Common myeloid progenitor, CD34-positive (primary cell): ENCODE data around the gene ARHGAP12.
"Not testable (repeated sequence)": the region's sequence is repeated elsewhere in the genome, so short reads cannot be mapped to it uniquely, and the experiment has no call there.

Experiments
- CTCF ChIA-PET: fragments of 350-600 bp; sonication (Branson Sonifier 250); formaldehyde crosslinking; loops from one replicate; lab custom pipeline; 2021; ENCODE audit warnings: antibody characterized with exemption; lab: Charles Lee
- POLR2A ChIA-PET: fragments of 350-600 bp; sonication (Branson Sonifier 250); formaldehyde crosslinking; loops from one replicate; lab custom pipeline; 2021; ENCODE audit warnings: antibody characterized with exemption; lab: Charles Lee
- DNase-seq, 3 donors: peaks; one replicate each; pipeline versions ENCODE4 v3.0.0 to v3.0.0-alpha.2; 2013
- H3K27ac ChIP-seq, 2 experiments: 1 replicate in 1 of 2; 2 replicates in 1 of 2; pipeline ENCODE4 v1.7.0; 2013; ENCODE audit warnings: inconsistent platforms in 2 of 2, low read length in 2 of 2, mild to moderate bottlenecking in 2 of 2, low read depth in 1 of 2, moderate library complexity in 1 of 2; ENCODE audit not compliant: severe bottlenecking in 2 of 2, insufficient read depth in 1 of 2, poor library complexity in 1 of 2
- H3K27me3 ChIP-seq, 5 experiments: replicated peaks in 2 of 5; 1 replicate in 3 of 5; 2 replicates in 2 of 5; pipeline versions ENCODE4 v1.6.1 to v1.7.0; 2013; ENCODE audit warnings: low read length in 4 of 5, mild to moderate bottlenecking in 2 of 5, moderate library complexity in 2 of 5, inconsistent platforms in 1 of 5; ENCODE audit not compliant: insufficient read depth in 5 of 5, control insufficient read depth in 4 of 5
- H3K36me3 ChIP-seq, 4 experiments: 1 replicate in 2 of 4; 2 replicates in 2 of 4; pipeline versions ENCODE4 v1.6.1 to v1.7.0; 2013; ENCODE audit warnings: low read length in 3 of 4, control low read depth in 1 of 4, mild to moderate bottlenecking in 1 of 4; ENCODE audit not compliant: control insufficient read depth in 4 of 4, insufficient read depth in 4 of 4
- H3K4me1 ChIP-seq, 4 experiments: 1 replicate in 3 of 4; 2 replicates in 1 of 4; pipeline versions ENCODE4 v1.6.1 to v1.7.1; 2013; ENCODE audit warnings: low read length in 3 of 4, mild to moderate bottlenecking in 3 of 4, control low read depth in 1 of 4, inconsistent platforms in 1 of 4, moderate library complexity in 1 of 4; ENCODE audit not compliant: control insufficient read depth in 4 of 4, insufficient read depth in 4 of 4; ENCODE audit errors: control extremely low read depth in 1 of 4
- H3K4me3 ChIP-seq, 7 experiments: 1 replicate in 4 of 7; 2 replicates in 3 of 7; pipeline versions ENCODE4 v1.5.1 to v1.7.0; 2013; ENCODE audit warnings: mild to moderate bottlenecking in 7 of 7, low read length in 6 of 7, moderate library complexity in 6 of 7, inconsistent platforms in 2 of 7, low read depth in 2 of 7, control low read depth in 1 of 7; ENCODE audit not compliant: insufficient read depth in 4 of 7, control insufficient read depth in 1 of 7; ENCODE audit errors: extremely low read depth in 1 of 7
- H3K9me3 ChIP-seq, 5 experiments: 1 replicate in 4 of 5; 2 replicates in 1 of 5; pipeline versions ENCODE4 v1.6.1 to v1.7.1; 2013; ENCODE audit warnings: low read length in 4 of 5, mild to moderate bottlenecking in 2 of 5, inconsistent platforms in 1 of 5, low read depth in 1 of 5, moderate library complexity in 1 of 5; ENCODE audit not compliant: control insufficient read depth in 4 of 5, insufficient read depth in 2 of 5; ENCODE audit errors: control extremely low read depth in 1 of 5
- WGBS: methylation state at CpG from one replicate; pipeline ENCODE4 v1.1.5; 2013; ENCODE audit not compliant: insufficient coverage; 5-methylcytosine and 5-hydroxymethylcytosine counted together

ARHGAP12 gene

GRCh38 chr10:31906039-31906438 lies 22.6 kb downstream of the ARHGAP12 start:
- Histone ChIP-seq H3K36me3 (peaks cover 0 to 7% (median under 1%) of the 10 kb centered on the region in 4 experiments), H3K9me3 (peaks cover 0 to 2% (median 0%) of the 10 kb centered on the region in 5 experiments), H3K27ac (no peak overlapping the region), H3K4me3 (no peak overlapping the region), H3K27me3 (no peaks in the 10 kb centered on the region), H3K4me1 (no peaks in the 10 kb centered on the region)
- ChIA-PET CTCF (interaction anchor here (1.3 kb wide), 1 partner anchor 25 kb away, joined by 3 read pairs; no protein-coding TSS in a partner anchor), POLR2A (no interaction called here)
- DNase-seq = no peak
- 100% methylated on average over 3 of the region's 5 CpGs for WGBS

- no peak for DNase-seq
- Histone ChIP-seq H3K27me3 (no peaks in the 10 kb centered on the region), H3K36me3 (peaks cover 0 to 9% (median under 1%) of the 10 kb centered on the region in 4 experiments), H3K27ac (no peak overlapping the region), H3K4me3 (no peak overlapping the region), H3K4me1 (no peaks in the 10 kb centered on the region), H3K9me3 (peaks cover 0 to 2% (median 0%) of the 10 kb centered on the region in 5 experiments)
- ChIA-PET CTCF (no interaction called here), POLR2A (no interaction called here)
- no CpG with 5 or more reads among the region's 1 CpG for WGBS
These were observed 23.0 kb downstream of the ARHGAP12 start for GRCh38 chr10:31905586-31905985.

GRCh38 chr10:31902625-31903024 lies 26.0 kb downstream of the ARHGAP12 start:
- no peaks in the 10 kb centered on the region for H3K4me1 ChIP-seq
- WGBS = no CpG with 5 or more reads among the region's 1 CpG
- POLR2A ChIA-PET = no interaction called here
- H3K27ac ChIP-seq = no peak overlapping the region
- H3K36me3 ChIP-seq = peaks cover 0 to 7% (median under 1%) of the 10 kb centered on the region in 4 experiments
- CTCF ChIA-PET = interaction anchor here (1.2 kb wide), 1 partner anchor 27 kb away, joined by 3 read pairs; no protein-coding TSS in a partner anchor
- peaks cover 0 to 2% (median 0%) of the 10 kb centered on the region in 5 experiments for H3K9me3 ChIP-seq
- H3K27me3 ChIP-seq = no peaks in the 10 kb centered on the region
- H3K4me3 ChIP-seq = no peak overlapping the region
- DNase-seq = no peak

GRCh38 chr10:31897506-31897905 lies 31.1 kb downstream of the ARHGAP12 start:
- POLR2A ChIA-PET = no interaction called here
- peaks cover 0 to 2% (median 0%) of the 10 kb centered on the region in 5 experiments for H3K9me3 ChIP-seq
- H3K27me3 ChIP-seq = no peaks in the 10 kb centered on the region
- WGBS = 100% methylated on average over 1 of the region's 2 CpGs
- no peak for DNase-seq
- no peak overlapping the region for H3K27ac ChIP-seq
- no peaks in the 10 kb centered on the region for H3K4me1 ChIP-seq
- H3K4me3 ChIP-seq = no peak overlapping the region
- CTCF ChIA-PET = interaction anchor here (0.6 kb wide), 1 partner anchor 34 kb away, joined by 3 read pairs; no protein-coding TSS in a partner anchor
- peaks cover 0 to 6% (median under 1%) of the 10 kb centered on the region in 4 experiments for H3K36me3 ChIP-seq

- ChIA-PET CTCF (interaction anchor here (0.6 kb wide), 1 partner anchor 12 kb away, joined by 3 read pairs; no protein-coding TSS in a partner anchor), POLR2A (interaction anchor here (0.6 kb wide), 1 partner anchor 137 kb away, joined by 5 read pairs; no protein-coding TSS in a partner anchor)
- Histone ChIP-seq H3K27ac (no peak overlapping the region), H3K4me1 (no peaks in the 10 kb centered on the region), H3K4me3 (no peak overlapping the region), H3K36me3 (peaks cover 0 to 6% (median under 1%) of the 10 kb centered on the region in 4 experiments), H3K27me3 (no peaks in the 10 kb centered on the region), H3K9me3 (peaks cover 0 to 2% (median 0%) of the 10 kb centered on the region in 5 experiments)
- no peak for DNase-seq
- WGBS = no CpG with 5 or more reads among the region's 1 CpG
These were observed 31.7 kb downstream of the ARHGAP12 start for GRCh38 chr10:31896968-31897384.

- H3K4me3 ChIP-seq, CTCF ChIA-PET: not testable (repeated sequence)
- WGBS = no CpG with 5 or more reads among the region's 6 CpGs
These were observed 32.9 kb downstream of the ARHGAP12 start for GRCh38 chr10:31895722-31896121.

GRCh38 chr10:31888442-31888841 lies 40.2 kb downstream of the ARHGAP12 start:
- Histone ChIP-seq H3K27ac (no peak overlapping the region), H3K4me1 (peaks cover 0 to 4% (median under 1%) of the 10 kb centered on the region in 4 experiments), H3K27me3 (no peaks in the 10 kb centered on the region), H3K36me3 (peaks cover 0 to 2% (median 0%) of the 10 kb centered on the region in 4 experiments), H3K4me3 (no peak overlapping the region), H3K9me3 (no peaks in the 10 kb centered on the region)
- DNase-seq = no peak
- WGBS = no CpG with 5 or more reads among the region's 1 CpG
- ChIA-PET POLR2A (no interaction called here), CTCF (interaction anchor here (0.7 kb wide), 1 partner anchor 25 kb away, joined by 3 read pairs; no protein-coding TSS in a partner anchor)

More at GRCh38 chr10:31895722-31896121, 32.9 kb downstream of the ARHGAP12 start:
- H3K36me3 ChIP-seq, H3K27me3 ChIP-seq, H3K27ac ChIP-seq, POLR2A ChIA-PET, H3K9me3 ChIP-seq, H3K4me1 ChIP-seq, DNase-seq: not testable (repeated sequence)
